Esophagus muscularis mucosa (tissue), 4 donors: Measurements from ENCODE around the gene ABCB10.

ENCODE experiments used
- CTCF ChIP-seq, 3 experiments: fragments of 200-600 bp in 2 of 3; fragments of 450-650 bp in 1 of 3; sonication (generic) in 2 of 3; IDR thresholded peaks; one replicate each; pipeline ENCODE4 v1.5.1; 2017 to 2019; ENCODE audit warnings: antibody characterized with exemption in 3 of 3, mild to moderate bottlenecking in 2 of 3, moderate library complexity in 1 of 3
- EP300 ChIP-seq: sonication (generic); formaldehyde crosslinking; IDR thresholded peaks from one replicate; pipeline ENCODE4 v1.6.1; 2017; ENCODE audit warnings: antibody characterized with exemption
- POLR2AphosphoS5 ChIP-seq, 2 donors: sonication (generic); formaldehyde crosslinking; IDR thresholded peaks; one replicate each; pipeline ENCODE4 v1.6.1; 2017; ENCODE audit warnings: antibody characterized with exemption in 2 of 2

DNA sequence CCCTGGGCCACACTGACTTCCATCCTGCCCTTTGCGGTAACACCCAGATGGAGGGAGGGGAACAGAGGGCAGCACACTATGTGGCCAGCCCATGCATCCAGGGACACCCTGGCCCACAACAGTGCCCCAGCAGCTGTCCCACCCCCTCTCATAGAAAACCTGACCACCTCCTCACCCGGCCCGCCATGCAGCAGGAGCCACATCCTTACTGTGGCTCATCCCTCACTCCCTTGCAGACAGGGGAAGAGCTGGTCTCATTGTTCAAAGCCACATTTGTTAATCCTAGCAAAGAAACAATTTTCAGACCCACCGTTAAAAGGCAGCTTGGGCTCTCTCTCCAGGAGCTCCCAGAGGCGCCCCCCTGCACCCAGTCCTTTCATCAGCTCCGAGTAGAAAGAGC is 27.2 kb downstream of the ABCB10 start:
- no peak for TF ChIP-seq EP300
- no peak for TF ChIP-seq CTCF (IDR thresholded peaks at IDR 0.05)
- TF ChIP-seq POLR2AphosphoS5 (IDR thresholded peaks at IDR 0.05): no peak
